Medulla oblongata (tissue), 1 donor: Measurements from ENCODE around the gene DNASE2.
A peak's percentile ranks its signal among the peaks of the same experiment; 100 is the strongest.

Source experiments
- DNase-seq: peaks from one replicate; pipeline ENCODE4 v3.0.0-alpha.2; 2015; ENCODE audit errors: extremely low spot score

Gene DNASE2

DNA sequence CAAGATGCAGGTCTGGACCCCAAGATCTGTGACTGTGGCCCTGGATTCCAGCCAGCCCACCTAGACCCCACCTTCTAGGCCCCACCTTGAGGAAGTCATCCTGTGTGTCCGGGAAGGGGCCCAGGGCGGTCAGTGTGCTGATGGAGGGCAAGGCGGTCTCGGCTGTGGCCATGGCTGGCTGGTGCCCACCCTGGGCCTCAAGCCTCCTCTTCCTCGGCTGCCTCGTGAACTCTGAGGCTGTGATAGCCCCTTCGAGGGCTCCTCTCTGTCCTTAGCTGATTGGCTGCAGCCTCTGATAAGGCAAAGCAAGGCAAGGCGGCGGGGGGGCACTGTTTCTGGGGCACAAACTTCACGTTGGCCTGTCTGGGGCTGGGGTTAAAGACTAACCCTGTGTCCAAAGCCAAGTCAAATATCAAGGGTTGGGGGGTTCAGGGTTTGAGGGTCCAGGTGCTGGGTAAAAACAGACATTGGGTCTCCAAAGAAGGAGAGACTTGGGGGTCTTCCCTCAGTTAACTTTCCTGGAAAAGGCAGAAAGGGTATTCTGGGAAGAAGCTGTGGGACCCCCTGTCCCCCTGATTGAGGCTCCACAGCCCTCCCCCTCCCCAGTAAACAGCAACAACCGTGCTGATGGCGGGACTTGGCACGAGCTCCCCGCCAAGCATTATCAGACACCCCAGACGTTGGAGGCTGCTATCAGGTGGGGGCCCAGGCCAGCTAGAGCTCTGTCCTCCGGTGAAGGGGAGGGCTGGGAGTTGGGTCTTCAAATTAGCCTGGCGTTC lies 5.9 kb upstream of the DNASE2 start, which contains the start of gene KLF1:
Gene KLF1 (minus strand): TSS at position 233 of the 779 bp plus-strand sequence. CDS start 61 bp downstream, at position 172.
- no peak for DNase-seq

DNA sequence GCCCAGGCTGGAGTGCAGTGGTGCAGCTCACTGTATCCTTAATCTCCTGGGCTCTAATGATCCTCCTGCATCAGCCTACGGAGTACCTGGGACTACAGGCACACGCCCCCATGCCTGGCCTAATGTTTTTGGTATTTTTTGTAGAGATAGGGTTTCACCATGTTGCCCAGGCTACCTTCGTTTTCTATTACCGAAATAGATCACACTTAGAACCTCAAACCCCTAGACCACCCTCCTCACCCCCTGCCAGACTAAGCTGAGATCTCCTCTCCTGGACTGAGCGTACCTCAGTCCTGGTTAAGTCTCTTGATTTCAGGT lies 5.4 kb upstream of the DNASE2 start:
- DNase-seq: no peak

DNA sequence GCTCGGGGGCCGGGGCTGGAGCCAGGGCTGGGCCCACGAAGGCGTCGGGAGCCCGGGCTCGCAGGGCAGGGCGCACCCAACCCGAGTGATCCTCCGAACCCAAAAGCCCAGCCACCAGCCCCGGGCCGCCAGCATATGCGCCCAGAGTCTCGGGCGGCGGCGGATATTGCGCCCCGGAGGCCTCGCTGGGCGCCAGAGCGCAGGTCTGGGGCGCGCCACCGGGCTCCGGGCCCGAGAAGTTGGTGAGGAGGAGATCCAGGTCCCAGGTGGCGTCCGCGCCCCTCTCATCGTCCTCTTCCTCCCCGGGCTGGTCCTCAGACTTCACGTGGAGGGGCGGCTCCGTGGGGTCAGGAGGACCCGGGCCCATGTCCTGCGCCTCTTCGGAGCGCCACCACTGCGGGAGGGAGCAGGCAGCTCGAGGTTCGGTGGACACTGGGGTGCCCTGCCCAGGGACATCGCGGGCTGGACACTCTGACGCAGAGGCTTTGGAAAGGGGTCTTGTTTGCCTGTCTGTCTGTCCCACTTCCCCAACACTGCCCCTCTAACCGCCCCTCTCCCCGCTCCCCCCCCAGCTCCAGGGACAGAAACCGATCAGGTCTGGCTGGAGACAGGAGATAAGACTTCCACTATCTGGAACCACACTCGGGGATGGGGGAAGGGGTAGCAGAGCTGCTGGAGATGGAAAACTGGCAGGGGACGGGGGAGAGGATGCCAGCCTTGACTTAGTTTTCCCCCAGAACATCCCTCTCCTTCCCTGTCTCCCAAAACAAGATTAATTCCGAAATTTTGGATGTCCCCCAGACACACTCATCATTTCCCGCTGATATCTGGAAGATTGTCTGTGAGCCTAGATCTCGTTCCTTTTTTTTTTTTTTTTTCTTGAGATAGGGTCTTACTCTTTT lies 4.8 kb upstream of the DNASE2 start:
- no peak for DNase-seq

DNA sequence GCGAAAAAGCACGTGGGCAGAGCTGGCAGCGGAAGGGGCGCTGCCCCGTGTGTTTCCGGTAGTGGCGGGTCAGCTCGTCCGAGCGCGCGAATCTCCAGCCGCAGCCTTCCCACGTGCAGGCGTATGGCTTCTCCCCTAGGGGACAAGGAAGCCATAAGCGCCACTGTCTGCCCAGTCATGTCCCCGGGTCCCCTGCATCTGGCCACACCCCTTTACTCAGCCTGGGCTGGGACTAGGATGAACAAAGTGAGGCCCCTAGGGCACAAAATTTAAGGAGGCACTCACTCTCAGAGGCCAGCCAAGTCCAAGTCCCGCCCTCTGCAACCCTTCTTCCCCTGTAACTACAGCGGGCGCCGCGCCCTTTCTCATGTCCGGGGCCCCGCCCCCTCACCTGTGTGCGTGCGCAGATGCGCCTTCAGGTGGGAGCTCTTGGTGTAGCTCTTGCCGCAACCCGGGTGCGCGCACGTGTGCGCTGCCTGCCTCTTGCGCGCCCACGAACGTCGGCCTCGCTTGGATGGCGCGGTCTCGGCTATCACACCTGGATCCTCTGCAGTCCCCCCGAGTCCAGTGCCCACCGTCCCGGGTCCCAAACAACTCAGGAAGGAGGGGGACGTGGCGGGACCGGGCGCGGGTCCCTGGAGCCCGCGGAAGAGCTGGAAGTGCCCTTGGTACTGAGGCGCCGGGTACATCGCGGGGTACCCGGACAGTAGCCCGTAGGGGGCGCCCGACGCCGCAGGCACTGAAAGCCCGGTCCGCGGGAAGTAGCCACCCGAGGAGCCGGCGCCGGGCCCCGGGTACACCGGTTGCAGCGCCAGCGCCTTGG lies 3.9 kb upstream of the DNASE2 start:
- peak; percentile 67 for DNase-seq

DNA sequence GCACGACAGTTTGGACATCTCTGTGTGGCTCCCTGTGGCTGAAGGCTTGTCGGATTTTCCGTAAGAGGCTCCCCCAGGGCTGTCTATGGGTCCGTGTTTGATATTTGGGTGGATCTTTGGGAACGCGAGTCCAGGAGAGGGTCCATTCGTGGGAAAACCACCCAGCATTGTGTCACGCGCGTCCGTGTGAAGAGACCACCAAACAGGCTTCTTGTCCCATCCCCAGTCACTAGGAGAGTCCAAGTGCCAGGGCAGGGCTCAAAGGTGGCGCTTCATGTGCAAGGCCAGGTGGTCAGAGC lies 3.3 kb upstream of the DNASE2 start:
- DNase-seq: no peak

DNA sequence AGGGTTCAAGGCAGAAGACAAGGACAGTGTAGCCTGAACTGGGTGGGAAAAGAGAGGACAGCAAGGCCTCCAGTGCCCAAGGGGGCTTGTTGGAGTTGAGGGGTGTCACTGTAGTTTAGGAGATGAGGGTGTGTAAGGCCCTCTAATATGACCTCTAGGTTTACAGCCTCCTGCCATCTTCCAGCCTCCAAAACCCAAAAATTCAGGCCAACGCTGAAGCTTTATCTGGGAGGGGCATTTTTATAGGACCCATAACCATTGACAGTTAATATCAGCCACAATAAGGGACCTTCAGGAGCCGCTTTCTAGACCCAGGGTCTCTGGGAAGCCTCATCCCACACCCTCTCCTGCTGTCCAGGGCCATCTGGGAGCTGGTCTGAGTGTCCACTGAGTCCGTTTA lies 3.0 kb upstream of the DNASE2 start:
- DNase-seq: no peak

DNA sequence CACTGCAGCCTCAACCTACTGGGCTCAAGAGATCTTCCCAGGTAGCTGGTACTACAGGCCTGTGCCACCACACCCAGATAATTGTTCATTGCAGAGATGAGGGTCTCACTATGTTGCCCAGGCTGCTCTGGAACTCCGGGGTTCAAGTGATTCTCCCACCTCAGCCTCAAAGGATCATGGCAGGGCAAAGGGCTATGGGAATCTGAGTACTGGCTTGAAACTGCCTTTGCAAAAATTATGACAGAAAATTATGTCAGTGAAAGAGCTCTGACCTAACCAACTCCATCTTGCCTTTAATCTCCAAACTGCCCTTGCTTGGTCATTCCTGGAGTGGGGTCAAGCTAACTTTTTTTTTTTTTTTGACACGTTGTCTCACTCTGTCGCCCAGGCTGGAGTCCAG lies 1.3 kb upstream of the DNASE2 start:
- DNase-seq: no peak

DNA sequence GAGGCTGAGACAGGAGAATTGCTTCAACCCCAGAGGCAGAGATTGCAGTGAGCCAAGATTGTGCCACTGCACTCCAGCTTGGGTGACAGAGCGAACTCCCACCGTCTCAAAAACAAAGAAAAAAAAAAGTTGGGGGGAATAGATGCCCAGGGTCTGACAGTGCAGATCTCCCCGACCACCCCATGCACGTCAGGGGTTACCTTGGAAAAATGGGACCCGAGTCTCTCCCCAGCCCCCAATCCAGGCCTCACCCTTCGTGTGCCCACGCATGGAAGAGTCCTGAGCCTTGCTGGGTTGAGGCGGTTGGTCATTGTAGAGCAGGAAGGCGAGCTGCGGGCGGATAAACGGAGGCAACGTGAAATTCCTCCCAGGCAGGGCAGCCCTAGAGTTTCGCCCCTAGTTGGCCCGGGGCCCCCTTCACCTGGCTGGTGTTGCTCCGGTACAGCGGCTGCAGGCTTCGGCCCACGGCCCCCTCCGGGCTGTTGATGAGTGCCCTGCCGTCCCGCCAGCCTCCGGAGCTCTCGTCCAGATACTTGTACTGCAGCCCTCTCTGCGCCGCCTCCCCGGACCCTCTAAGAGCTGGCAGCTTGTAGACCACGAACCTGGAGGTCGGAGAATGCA lies 588 bp downstream of the DNASE2 start:
- DNase-seq: peak; percentile 41

DNA sequence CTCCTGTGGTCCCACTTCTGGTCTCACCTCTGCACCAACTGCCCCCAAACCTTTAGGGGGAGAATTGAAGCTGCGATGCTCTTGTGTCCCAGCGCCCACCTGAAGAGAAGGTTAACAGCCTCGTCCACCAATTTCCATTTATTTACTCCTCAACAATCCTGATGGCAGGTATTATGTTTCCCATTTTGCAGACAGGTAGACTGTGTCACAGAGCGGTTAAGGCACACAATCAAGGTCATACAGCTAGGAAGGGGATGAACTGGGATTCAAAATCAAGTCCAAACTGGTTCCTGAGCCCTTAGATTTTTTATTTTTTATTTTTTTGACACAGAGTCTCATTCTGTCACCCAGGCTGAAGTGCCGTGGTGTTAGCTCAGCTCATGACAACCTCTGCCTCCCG lies 6.2 kb downstream of the DNASE2 start:
- no peak for DNase-seq

DNA sequence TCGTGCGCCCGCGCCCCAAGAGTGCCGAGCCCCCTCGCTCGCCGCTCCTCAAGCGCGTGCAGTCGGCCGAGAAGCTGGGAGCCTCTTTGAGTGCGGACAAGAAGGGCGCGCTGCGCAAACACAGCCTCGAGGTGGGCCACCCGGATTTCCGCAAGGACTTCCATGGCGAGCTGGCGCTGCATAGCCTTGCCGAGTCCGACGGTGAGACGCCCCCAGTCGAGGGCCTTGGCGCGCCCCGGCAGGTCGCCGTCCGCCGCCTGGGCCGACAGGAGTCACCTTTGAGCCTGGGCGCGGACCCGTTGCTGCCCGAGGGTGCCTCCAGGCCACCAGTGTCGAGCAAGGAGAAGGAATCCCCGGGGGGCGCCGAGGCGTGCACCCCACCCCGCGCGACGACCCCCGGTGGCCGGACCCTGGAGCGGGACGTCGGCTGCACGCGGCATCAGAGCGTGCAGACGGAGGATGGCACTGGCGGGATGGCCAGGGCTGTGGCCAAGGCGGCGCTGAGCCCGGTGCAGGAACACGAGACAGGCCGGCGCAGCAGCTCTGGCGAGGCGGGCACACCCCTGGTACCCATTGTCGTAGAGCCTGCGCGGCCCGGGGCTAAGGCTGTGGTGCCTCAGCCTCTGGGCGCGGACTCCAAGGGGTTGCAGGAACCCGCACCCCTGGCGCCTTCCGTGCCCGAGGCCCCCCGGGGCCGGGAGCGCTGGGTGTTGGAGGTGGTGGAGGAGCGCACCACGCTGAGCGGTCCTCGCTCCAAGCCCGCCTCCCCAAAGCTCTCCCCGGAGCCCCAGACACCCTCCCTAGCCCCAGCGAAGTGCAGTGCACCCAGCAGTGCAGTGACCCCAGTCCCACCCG lies 7.1 kb downstream of the DNASE2 start:
- no peak for DNase-seq

DNA sequence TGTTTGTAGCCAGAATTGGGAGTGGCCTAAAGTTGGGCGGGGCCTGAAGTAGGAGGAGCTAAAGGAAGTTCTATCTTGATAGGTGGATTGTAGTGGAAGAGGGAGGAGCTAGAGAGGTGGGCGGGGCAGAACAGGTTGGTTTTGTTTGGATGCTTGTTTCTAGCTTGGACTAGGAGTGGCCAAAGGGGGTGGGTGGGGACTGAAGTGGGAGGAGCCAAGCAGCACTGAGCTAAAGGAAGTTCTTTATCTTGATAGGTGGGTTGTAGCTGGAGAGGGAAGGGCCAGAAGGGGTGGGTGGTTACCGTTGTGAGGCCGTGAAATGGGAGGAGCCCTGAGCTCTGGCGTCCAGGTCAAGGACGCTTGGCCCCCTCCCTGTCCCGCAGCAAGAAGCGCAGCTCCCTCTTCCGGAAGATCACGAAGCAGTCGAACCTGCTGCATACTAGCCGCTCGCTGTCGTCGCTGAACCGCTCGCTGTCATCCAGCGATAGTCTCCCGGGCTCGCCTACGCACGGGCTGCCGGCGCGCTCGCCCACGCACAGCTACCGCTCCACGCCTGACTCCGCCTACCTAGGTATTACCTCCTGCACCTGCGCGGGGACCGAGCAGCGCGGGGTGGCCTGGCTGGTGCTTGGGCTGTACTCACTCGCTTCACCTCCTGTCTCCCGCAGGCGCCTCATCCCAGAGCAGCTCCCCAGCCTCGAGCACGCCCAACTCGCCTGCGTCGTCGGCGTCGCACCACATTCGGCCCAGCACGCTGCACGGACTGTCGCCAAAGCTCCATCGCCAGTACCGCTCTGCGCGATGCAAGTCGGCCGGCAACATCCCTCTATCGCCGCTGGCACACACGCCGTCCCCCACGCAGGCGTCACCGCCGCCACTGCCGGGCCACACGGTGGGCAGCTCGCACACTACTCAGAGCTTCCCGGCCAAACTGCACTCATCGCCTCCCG lies 8.0 kb downstream of the DNASE2 start:
- no peak for DNase-seq

DNA sequence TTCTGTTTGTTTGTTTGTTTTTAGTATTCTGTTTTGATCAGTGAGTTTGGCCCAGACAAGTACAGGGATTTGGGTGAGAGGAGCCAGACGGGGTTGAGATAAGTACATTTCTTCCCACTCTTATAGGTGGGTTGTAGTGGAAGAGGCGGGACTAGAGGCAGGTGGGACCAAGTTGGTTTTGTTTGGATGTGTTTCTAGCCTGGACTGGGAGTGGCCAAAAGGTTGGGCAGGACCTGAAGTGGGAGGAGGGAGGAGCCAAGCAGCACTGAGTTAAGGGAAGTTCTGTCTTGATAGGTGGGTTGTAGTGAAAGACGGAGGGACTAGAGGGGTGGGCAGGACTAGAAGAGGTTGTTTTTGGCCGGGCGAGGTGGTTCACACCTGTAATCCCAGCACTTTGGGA lies 9.0 kb downstream of the DNASE2 start:
- no peak for DNase-seq

DNA sequence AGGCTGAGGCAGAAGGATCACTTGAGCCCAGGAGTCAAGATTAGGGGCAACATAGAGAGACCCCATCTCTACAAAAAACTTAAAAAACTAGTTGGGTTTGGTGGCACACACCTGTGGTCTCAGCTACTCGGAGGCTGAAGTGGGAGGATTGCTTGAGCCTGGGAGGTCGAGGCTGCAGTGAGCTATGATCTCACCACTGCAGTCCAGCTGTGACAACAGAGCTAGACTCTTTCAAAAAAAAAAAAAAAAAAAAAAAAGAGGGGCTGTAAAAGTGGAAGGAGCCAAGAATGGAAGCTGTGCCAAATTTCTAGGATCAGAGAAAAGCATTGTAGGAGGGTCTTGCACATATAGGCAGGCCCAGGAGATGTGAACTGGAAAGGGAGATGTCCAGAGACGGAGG lies 9.6 kb downstream of the DNASE2 start:
- DNase-seq: no peak

DNA sequence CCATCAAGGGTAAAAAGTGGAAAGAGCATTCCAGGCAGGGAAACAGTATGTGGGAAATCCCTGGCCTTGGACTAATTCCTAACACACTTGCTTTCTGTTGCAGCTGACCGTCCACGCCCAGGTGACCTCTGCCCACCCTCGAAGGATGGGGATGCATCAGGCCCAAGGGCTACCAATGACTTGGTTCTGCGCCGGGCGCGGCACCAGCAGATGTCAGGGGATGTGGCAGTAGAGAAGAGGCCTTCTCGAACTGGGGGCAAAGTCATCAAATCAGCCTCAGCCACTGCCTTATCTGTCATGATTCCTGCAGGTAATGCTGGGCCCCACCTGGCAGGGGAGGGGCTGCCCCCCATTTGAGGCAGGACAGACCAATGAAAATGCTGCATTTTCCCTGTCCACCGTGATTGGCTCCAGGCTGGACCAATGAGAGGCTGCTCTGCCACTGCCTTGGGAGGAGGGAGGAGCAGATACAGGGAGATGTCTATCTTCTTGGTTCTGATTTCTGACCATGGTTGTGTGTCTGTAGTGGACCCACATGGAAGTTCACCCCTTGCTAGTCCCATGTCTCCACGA lies 12.6 kb downstream of the DNASE2 start:
- DNase-seq: no peak

DNA sequence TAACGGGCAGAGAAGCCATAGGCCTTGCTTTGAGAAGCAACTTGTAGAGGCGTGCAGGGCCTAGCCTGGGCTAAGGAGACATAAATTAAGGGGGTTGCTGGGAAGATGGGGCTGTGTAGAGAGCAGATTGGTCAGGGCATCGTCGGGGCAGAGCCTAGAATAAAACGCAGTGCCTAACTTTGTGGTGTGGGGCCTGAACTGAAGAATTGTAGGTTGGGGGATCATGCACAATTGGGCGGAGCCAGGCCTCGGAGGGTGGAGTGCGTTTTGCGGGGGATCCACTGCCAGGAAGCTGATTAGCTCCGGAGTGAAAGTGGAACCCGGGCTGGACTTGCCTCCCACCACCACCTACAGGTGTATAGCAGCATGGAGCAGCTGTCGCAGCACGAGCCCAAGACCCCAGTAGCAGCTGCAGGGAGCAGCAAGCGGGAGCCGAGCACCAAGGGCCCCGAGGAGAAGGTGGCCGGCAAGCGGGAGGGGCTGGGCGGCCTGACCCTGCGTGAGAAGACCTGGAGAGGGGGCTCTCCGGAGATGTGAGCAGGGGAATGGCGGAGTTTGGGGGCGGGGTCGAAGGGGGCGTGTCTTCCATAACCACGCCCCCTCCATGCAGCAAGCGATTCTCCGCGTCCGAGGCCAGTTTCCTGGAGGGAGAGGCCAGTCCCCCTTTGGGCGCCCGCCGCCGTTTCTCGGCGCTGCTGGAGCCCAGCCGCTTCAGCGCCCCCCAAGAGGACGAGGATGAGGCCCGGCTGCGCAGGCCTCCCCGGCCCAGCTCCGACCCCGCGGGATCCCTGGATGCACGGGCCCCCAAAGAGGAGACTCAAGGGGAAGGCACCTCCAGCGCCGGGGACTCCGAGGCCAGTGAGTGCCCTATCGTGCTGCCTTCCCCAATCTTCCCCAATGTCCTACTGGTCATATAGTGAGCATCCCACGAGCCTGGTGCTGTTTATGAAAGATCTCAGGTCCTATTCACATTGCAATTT lies 13.8 kb downstream of the DNASE2 start:
- peak; percentile 41 for DNase-seq

DNA sequence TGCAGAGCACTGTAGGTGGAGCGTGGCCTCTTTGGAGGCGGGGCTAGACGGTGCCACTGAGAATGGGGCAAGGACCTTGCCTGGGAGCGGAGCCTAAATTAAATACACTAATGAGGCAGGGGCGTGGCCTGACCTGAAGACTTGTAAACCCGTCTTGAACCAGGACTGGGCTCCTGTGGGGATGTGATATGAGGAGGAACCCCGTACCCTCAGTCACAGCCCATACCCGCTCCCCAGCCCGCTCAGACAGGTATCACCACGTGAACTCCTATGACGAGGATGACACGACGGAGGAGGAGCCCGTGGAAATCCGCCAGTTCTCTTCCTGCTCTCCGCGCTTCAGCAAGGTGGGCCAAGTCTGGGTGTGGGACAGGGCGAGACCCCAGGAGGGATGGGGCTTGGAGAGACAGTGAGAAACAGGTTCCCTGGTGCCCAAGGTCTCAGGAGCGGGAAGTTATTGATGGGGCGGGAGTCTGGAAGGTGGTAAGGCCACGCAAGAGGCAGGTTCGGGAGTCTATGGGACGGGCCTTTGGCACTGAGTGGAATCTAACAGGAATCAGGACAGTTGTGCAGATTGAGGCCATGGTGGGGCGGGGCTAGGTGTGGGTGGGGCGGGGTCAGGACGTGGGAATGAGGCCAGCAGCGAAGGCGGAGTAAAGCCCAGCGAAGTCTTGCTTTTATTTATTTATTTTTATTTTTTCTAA lies 14.7 kb downstream of the DNASE2 start:
- no peak for DNase-seq

DNA sequence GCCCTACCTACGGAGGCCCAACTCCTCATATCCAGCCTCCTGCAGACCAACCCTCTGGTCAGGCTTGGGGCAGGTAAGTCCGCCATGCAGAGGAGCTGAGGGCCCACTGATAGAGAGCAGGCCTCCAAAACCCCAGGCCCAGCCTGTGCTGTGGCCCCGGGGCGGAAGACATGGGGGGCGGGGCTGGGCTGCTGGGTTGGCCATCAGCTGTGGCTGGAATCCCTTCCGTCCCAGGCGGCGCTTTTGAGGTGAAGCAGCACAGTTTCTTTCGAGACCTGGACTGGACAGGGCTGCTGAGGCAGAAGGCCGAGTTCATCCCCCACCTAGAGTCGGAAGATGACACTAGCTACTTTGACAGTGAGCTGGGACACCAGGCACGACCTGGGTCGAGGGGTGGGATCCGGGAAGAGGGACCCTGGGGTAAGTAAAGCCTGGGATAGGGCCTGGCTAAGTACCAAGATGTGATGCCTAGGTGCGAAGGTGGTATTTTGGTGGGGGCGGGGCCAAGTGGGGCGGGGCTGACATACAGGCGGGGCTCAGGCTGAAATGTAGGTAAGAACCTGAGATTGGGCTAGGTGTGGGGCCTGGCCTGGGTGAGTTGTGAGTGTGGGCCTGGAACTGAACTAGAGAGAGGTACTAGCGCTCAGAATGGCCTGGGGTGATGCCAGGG lies 15.4 kb downstream of the DNASE2 start:
- DNase-seq: no peak
